ENCODE measurements around the gene KCNQ1. TPM values are rescaled to one million over a fixed set of nuclear protein-coding genes. Genes with fewer than 3 reads are reported as not detected.

Gene KCNQ1
- total RNA-seq, 1 experiment from 2014 or later: 2.5 TPM

- TF ChIP-seq ZNF425 (CRISPR knock-in tag; conservative IDR thresholded peaks at IDR 0.05) (no peak), ZNF532 (CRISPR knock-in tag; IDR thresholded peaks at IDR 0.05; ENCODE audit: borderline replicate concordance) (no peak), E2F1 (CRISPR knock-in tag; IDR thresholded peaks at IDR 0.05) (no peak), ZNF671 (CRISPR knock-in tag; IDR thresholded peaks at IDR 0.05) (no peak), CREM (CRISPR knock-in tag; IDR thresholded peaks at IDR 0.05) (no peak), ZNF416 (CRISPR knock-in tag; IDR thresholded peaks at IDR 0.05) (no peak)
- TF ChIP-seq, protein P1, sequence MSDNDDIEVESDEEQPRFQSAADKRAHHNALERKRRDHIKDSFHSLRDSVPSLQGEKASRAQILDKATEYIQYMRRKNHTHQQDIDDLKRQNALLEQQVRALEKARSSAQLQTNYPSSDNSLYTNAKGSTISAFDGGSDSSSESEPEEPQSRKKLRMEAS (CRISPR knock-in tag; IDR thresholded peaks at IDR 0.05): no peak
These were observed 369.9 kb downstream of the KCNQ1 start (continued) for GRCh38 chr11:2814751-2815150.

- Mint-ChIP-seq H3K9me3 (peaks cover 24% of the 10 kb centered on the region), H3K27ac (no peak overlapping the region), H3K4me3 (no peak overlapping the region), H3K36me3 (peaks cover 7% of the 10 kb centered on the region), H3K4me1 (peaks cover 18% of the 10 kb centered on the region), H3K27me3 (ENCODE audit: low read depth) (peaks cover 96% of the 10 kb centered on the region)
- DNase-seq (ENCODE audit: low spot score) (no peak), ATAC-seq (no peak)
- ChIA-PET CTCF (interaction anchor here (1.0 kb wide), 1 partner anchor 77 kb away, joined by 3 read pairs; no protein-coding TSS in a partner anchor), POLR2A (no interaction called here)
- TF ChIP-seq ZNF121 (CRISPR knock-in tag; IDR thresholded peaks at IDR 0.05) (no peak), ZNF423 (CRISPR knock-in tag; IDR thresholded peaks at IDR 0.05) (no peak), SMAD3 (CRISPR knock-in tag; IDR thresholded peaks at IDR 0.05; ENCODE audit: borderline replicate concordance) (no peak)
These were observed 371.1 kb downstream of the KCNQ1 start for GRCh38 chr11:2815762-2816496.

GRCh38 chr11:2816523-2816922, 371.7 kb downstream of the KCNQ1 start:
- Mint-ChIP-seq H3K4me3 (no peak overlapping the region), H3K36me3 (peaks cover 7% of the 10 kb centered on the region), H3K9me3 (peaks cover 24% of the 10 kb centered on the region), H3K27me3 (ENCODE audit: low read depth) (peaks cover 96% of the 10 kb centered on the region), H3K4me1 (peaks cover 18% of the 10 kb centered on the region), H3K27ac (no peak overlapping the region)
- no peak for ATAC-seq
- ChIA-PET POLR2A (no interaction called here), CTCF (no interaction called here)
- DNase-seq (ENCODE audit: low spot score): no peak
- TF ChIP-seq SP1 (CRISPR knock-in tag; conservative IDR thresholded peaks at IDR 0.05) (no peak), ZNF317 (CRISPR knock-in tag; IDR thresholded peaks at IDR 0.05; ENCODE audit: borderline replicate concordance, low read depth) (no peak), IRF1 (CRISPR knock-in tag; IDR thresholded peaks at IDR 0.05) (no peak), IRF2 (CRISPR knock-in tag; IDR thresholded peaks at IDR 0.05; ENCODE audit: borderline replicate concordance, low read depth) (no peak)
- TF ChIP-seq, protein P2, sequence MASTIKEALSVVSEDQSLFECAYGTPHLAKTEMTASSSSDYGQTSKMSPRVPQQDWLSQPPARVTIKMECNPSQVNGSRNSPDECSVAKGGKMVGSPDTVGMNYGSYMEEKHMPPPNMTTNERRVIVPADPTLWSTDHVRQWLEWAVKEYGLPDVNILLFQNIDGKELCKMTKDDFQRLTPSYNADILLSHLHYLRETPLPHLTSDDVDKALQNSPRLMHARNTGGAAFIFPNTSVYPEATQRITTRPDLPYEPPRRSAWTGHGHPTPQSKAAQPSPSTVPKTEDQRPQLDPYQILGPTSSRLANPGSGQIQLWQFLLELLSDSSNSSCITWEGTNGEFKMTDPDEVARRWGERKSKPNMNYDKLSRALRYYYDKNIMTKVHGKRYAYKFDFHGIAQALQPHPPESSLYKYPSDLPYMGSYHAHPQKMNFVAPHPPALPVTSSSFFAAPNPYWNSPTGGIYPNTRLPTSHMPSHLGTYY (CRISPR knock-in tag; IDR thresholded peaks at IDR 0.05): no peak

Measured in WTC11 (cell line).